NAMALWA (cell line): Measurements from ENCODE around the gene CD84.
"Not testable (repeated sequence)": the region's sequence is repeated elsewhere in the genome, so short reads cannot be mapped to it uniquely, and the experiment has no call there.

Experiments used
- DNase-seq: peaks from one replicate; pipeline ENCODE4 v3.0.0-alpha.2; 2015; ENCODE audit warnings: low spot score

Gene CD84

GRCh38 chr1:160575112-160575664 lies 4.1 kb downstream of the CD84 start:
- DNase-seq = peak; percentile 24

- DNase-seq = no peak
Measured at GRCh38 chr1:160570840-160571239, 8.5 kb downstream of the CD84 start.

- DNase-seq = no peak
Measured at GRCh38 chr1:160569806-160570205, 9.5 kb downstream of the CD84 start.

- peak; percentile 21 for DNase-seq
Measured at GRCh38 chr1:160567858-160568682, 11.2 kb downstream of the CD84 start.

GRCh38 chr1:160567341-160567740 lies 12.0 kb downstream of the CD84 start:
- no peak for DNase-seq

- DNase-seq = no peak
Measured at GRCh38 chr1:160565564-160565963, 13.7 kb downstream of the CD84 start.

- DNase-seq = not testable (repeated sequence)
Measured at GRCh38 chr1:160563230-160563629, 16.1 kb downstream of the CD84 start.

- not testable (repeated sequence) for DNase-seq
Measured at GRCh38 chr1:160562745-160563144, 16.6 kb downstream of the CD84 start.

- DNase-seq = no peak
Measured at GRCh38 chr1:160560806-160561205, 18.5 kb downstream of the CD84 start.

- no peak for DNase-seq
Measured at GRCh38 chr1:160560045-160560705, 19.1 kb downstream of the CD84 start.

- not testable (repeated sequence) for DNase-seq
Measured at GRCh38 chr1:160559437-160559836, 19.9 kb downstream of the CD84 start.

GRCh38 chr1:160558660-160559380 lies 20.5 kb downstream of the CD84 start:
- DNase-seq = no peak

GRCh38 chr1:160553778-160554177 lies 25.5 kb downstream of the CD84 start:
- DNase-seq = peak; percentile 40

GRCh38 chr1:160552425-160552824 lies 26.9 kb downstream of the CD84 start:
- DNase-seq = no peak

GRCh38 chr1:160550572-160551034 lies 28.7 kb downstream of the CD84 start:
- DNase-seq = peak; percentile 76

GRCh38 chr1:160549665-160550006 lies 29.7 kb downstream of the CD84 start:
- DNase-seq = no peak

GRCh38 chr1:160548960-160549664 lies 30.2 kb downstream of the CD84 start:
- DNase-seq = peak; percentile 97

- DNase-seq = peak; percentile 91
Measured at GRCh38 chr1:160548183-160548582, 31.1 kb downstream of the CD84 start.

- peak; percentile 46 for DNase-seq
Measured at GRCh38 chr1:160547422-160547821, 31.9 kb downstream of the CD84 start.

- no peak for DNase-seq
Measured at GRCh38 chr1:160546942-160547341, 32.4 kb downstream of the CD84 start.

GRCh38 chr1:160544647-160545046 lies 34.6 kb downstream of the CD84 start:
- peak; percentile 75 for DNase-seq
